PC-9 (cell line): ENCODE results near the gene MAST4. TPM values are rescaled to one million over a fixed set of nuclear protein-coding genes. Genes with fewer than 3 reads are reported as not detected.

Source experiments
- BruUV-seq: library from RNA; stranded (reverse); fragments of 400-500 nt; replicated peaks from 2 replicates; lab custom pipeline; 2021; lab: Mats Ljungman, UMichigan
- CTCF ChIA-PET: fragments of 300-600 bp; sonication (Branson Sonifier 250); formaldehyde crosslinking; loops from one replicate; lab custom pipeline; 2022; ENCODE audit warnings: antibody characterized with exemption; lab: Charles Lee
- POLR2A ChIA-PET: fragments of 300-600 bp; sonication (Branson Sonifier 250); formaldehyde crosslinking; loops from one replicate; lab custom pipeline; 2022; ENCODE audit warnings: antibody characterized with exemption; ENCODE audit not compliant: unreplicated experiment; lab: Charles Lee
- DNase-seq, 2 experiments: peaks; one replicate each; pipeline versions ENCODE4 v3.0.0 to v3.0.0-alpha.2; 2015 to 2022; ENCODE audit warnings: mixed read lengths in 1 of 2
- H2AFZ ChIP-seq: fragments of 200-600 bp; sonication (generic); 2 replicates; pipeline ENCODE4 v1.8.1; 2017; ENCODE audit warnings: antibody characterized with exemption
- H3F3A ChIP-seq: fragments of 200-600 bp; sonication (generic); 2 replicates; pipeline ENCODE4 v1.8.1; 2017; ENCODE audit warnings: antibody characterized with exemption, mild to moderate bottlenecking, low read depth; ENCODE audit not compliant: insufficient read depth
- H3K27ac ChIP-seq: fragments of 200-600 bp; sonication (generic); 2 replicates; pipeline ENCODE4 v1.6.1; 2016; ENCODE audit warnings: mixed run types
- H3K27me3 ChIP-seq: fragments of 200-600 bp; sonication (generic); 2 replicates; pipeline ENCODE4 v1.6.1; 2016; ENCODE audit warnings: low read depth, mixed run types; ENCODE audit not compliant: insufficient read depth
- H3K36me3 ChIP-seq: fragments of 200-600 bp; sonication (generic); 2 replicates; pipeline ENCODE4 v1.6.1; 2016; ENCODE audit warnings: low read depth, mixed run types
- H3K4me1 ChIP-seq: fragments of 200-600 bp; sonication (generic); replicated peaks from 2 replicates; pipeline ENCODE4 v1.6.1; 2016; ENCODE audit warnings: mixed run types; ENCODE audit not compliant: insufficient read depth
- H3K4me2 ChIP-seq: fragments of 200-600 bp; sonication (generic); 2 replicates; pipeline ENCODE4 v1.6.1; 2017; ENCODE audit warnings: mixed run types
- H3K4me3 ChIP-seq: fragments of 200-600 bp; sonication (generic); 2 replicates; pipeline ENCODE4 v1.6.1; 2016; ENCODE audit warnings: mixed run types
- H3K79me2 ChIP-seq: fragments of 200-600 bp; sonication (generic); 2 replicates; pipeline ENCODE4 v1.6.1; 2017; ENCODE audit warnings: low read depth, mixed run types
- H3K9me2 ChIP-seq: fragments of 200-600 bp; sonication (generic); 2 replicates; pipeline ENCODE4 v1.8.1; 2017; ENCODE audit warnings: mild to moderate bottlenecking; ENCODE audit not compliant: insufficient read depth
- H3K9me3 ChIP-seq: fragments of 200-600 bp; sonication (generic); 2 replicates; pipeline ENCODE4 v1.8.1; 2016; ENCODE audit warnings: low read depth; ENCODE audit not compliant: insufficient read depth
- H4K20me1 ChIP-seq: fragments of 200-600 bp; sonication (generic); 2 replicates; pipeline ENCODE4 v1.8.1; 2017; ENCODE audit not compliant: insufficient read depth
- CTCF ChIP-seq: fragments of 200-600 bp; sonication (generic); conservative IDR thresholded peaks from 2 replicates; pipeline ENCODE4 v1.6.1; 2017; ENCODE audit warnings: mixed run types, antibody characterized with exemption, mild to moderate bottlenecking, moderate library complexity
- EZH2 ChIP-seq: fragments of 200-600 bp; sonication (generic); IDR thresholded peaks from 2 replicates; pipeline ENCODE4 v1.8.0; 2017; ENCODE audit warnings: antibody characterized with exemption, low read depth
- intact Hi-C: fragments of 100-400 bp; cut with micrococcal nuclease; formaldehyde crosslinking; loops from one replicate; pipeline ENCODE4 v1.10.0; 2022; ENCODE audit not compliant: unreplicated experiment
- total RNA-seq: library from RNA; stranded (reverse); gene quantifications from 2 replicates; pipeline ENCODE4 v1.2.3, GENCODE V29; 2021

The MAST4 gene
- total RNA-seq, 1 experiment from 2014 or later = 19.3 TPM

GRCh38 chr5:66554884-66555283 is 41.3 kb upstream of the MAST4 start:
- BruUV-seq = no TSS peak
- H3K79me2 ChIP-seq = no peaks in the 10 kb centered on the region
- no peak overlapping the region for H3K4me2 ChIP-seq
- no peaks in the 10 kb centered on the region for H3K36me3 ChIP-seq
- no peaks in the 10 kb centered on the region for H3K9me2 ChIP-seq
- POLR2A ChIA-PET = no interaction called here
- H3K27ac ChIP-seq = no peak overlapping the region
- no peaks in the 10 kb centered on the region for H3F3A ChIP-seq
- no peak for TF ChIP-seq CTCF
- no peak for TF ChIP-seq EZH2
- no peak overlapping the region for H3K4me3 ChIP-seq
- no peak for DNase-seq
- H3K9me3 ChIP-seq = no peaks in the 10 kb centered on the region
- H3K4me1 ChIP-seq = no peaks in the 10 kb centered on the region
- no peaks in the 10 kb centered on the region for H4K20me1 ChIP-seq
- intact Hi-C loops = no loop called here
- H2AFZ ChIP-seq = no peak overlapping the region
- CTCF ChIA-PET = no interaction called here
- H3K27me3 ChIP-seq = no peaks in the 10 kb centered on the region

- H3K9me2 ChIP-seq = no peaks in the 10 kb centered on the region
- ChIA-PET CTCF (no interaction called here), POLR2A (no interaction called here)
- H3K4me3 ChIP-seq = no peak overlapping the region
- H3F3A ChIP-seq = no peaks in the 10 kb centered on the region
- H3K79me2 ChIP-seq = no peaks in the 10 kb centered on the region
- H3K9me3 ChIP-seq = no peaks in the 10 kb centered on the region
- no peaks in the 10 kb centered on the region for H3K36me3 ChIP-seq
- H2AFZ ChIP-seq = no peak overlapping the region
- H4K20me1 ChIP-seq = no peaks in the 10 kb centered on the region
- no peaks in the 10 kb centered on the region for H3K4me1 ChIP-seq
- DNase-seq = no peak
- no peak overlapping the region for H3K4me2 ChIP-seq
- no TSS peak for BruUV-seq
- intact Hi-C loops = no loop called here
- no peaks in the 10 kb centered on the region for H3K27me3 ChIP-seq
- no peak overlapping the region for H3K27ac ChIP-seq
- TF ChIP-seq CTCF = no peak
- TF ChIP-seq EZH2 = no peak
These were observed 37.6 kb upstream of the MAST4 start for GRCh38 chr5:66558560-66558959.

- ChIA-PET CTCF (no interaction called here), POLR2A (no interaction called here)
- H3K4me1 ChIP-seq = no peaks in the 10 kb centered on the region
- no peak for DNase-seq
- no peak overlapping the region for H3K27ac ChIP-seq
- intact Hi-C loops = no loop called here
- no peaks in the 10 kb centered on the region for H3F3A ChIP-seq
- TF ChIP-seq EZH2 = no peak
- TF ChIP-seq CTCF = no peak
- H3K9me2 ChIP-seq = no peaks in the 10 kb centered on the region
- no peaks in the 10 kb centered on the region for H3K27me3 ChIP-seq
- no peak overlapping the region for H3K4me3 ChIP-seq
- no peaks in the 10 kb centered on the region for H3K79me2 ChIP-seq
- no peaks in the 10 kb centered on the region for H3K36me3 ChIP-seq
- no peak overlapping the region for H2AFZ ChIP-seq
- no peak overlapping the region for H3K4me2 ChIP-seq
- H4K20me1 ChIP-seq = no peaks in the 10 kb centered on the region
- H3K9me3 ChIP-seq = no peaks in the 10 kb centered on the region
- no TSS peak for BruUV-seq
These were observed 35.8 kb upstream of the MAST4 start for GRCh38 chr5:66560371-66560770.
